Lower leg skin (tissue), 3 donors: ENCODE results near the gene PIERCE2.

Source experiments
- POLR2A ChIP-seq, 2 donors: fragments of 450-650 bp; IDR thresholded peaks; one replicate each; pipeline ENCODE4 v1.6.1; 2016 to 2017; ENCODE audit warnings: antibody characterized with exemption in 2 of 2, mild to moderate bottlenecking in 1 of 2, moderate library complexity in 1 of 2
- TF ChIP-seq, protein P1 (sequence below), 3 donors: fragments of 450-650 bp; IDR thresholded peaks; one replicate each; pipeline ENCODE4 v1.5.1; 2016; ENCODE audit warnings: antibody characterized with exemption in 3 of 3, mild to moderate bottlenecking in 3 of 3, moderate library complexity in 2 of 3

DNA sequence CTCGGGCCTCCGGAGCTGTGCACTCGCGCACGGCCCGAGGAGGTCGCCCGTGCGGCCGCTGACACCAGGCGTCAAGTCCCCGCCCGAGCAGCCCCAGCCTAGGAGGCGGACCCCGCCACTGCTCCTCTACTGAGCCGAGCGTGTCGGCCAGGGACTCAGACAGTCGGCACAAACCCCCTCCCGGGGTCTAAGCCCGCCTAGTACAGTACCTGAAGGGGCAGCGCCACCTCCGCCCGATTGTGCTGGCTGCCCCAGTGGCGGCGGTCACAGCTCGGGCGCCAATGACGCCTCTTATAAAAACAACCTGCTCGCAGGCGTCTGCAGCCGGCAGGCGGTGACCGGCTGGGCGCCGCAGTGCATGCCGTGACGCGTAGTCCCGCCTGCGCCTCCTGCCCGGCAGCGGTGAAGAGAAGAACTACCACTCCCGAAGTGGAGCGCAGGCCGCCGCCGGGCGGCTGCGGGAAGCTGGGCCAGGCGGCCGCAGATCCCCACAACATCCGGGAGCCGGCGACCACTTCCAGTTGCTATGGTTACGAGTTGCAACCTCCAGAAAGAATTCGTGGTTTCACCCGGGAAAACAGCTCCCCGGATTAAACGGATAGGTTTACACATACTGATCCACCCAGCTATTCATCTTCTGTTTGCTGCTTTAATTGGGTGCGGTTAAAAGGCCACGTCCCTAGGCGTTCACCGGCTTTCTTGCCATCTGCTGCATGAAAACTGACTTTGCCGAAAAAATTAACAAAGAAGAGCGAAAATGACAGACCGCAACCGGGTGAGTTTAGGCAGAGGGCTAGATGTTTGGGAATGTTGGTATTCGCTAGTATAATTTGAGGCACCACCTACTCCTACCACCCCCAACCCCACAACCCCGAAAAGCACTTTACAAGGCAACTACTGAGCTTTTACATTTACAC, at the start of gene PIERCE2, which contains the start of gene CCPG1:
- TF ChIP-seq, protein P1, sequence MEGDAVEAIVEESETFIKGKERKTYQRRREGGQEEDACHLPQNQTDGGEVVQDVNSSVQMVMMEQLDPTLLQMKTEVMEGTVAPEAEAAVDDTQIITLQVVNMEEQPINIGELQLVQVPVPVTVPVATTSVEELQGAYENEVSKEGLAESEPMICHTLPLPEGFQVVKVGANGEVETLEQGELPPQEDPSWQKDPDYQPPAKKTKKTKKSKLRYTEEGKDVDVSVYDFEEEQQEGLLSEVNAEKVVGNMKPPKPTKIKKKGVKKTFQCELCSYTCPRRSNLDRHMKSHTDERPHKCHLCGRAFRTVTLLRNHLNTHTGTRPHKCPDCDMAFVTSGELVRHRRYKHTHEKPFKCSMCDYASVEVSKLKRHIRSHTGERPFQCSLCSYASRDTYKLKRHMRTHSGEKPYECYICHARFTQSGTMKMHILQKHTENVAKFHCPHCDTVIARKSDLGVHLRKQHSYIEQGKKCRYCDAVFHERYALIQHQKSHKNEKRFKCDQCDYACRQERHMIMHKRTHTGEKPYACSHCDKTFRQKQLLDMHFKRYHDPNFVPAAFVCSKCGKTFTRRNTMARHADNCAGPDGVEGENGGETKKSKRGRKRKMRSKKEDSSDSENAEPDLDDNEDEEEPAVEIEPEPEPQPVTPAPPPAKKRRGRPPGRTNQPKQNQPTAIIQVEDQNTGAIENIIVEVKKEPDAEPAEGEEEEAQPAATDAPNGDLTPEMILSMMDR (IDR thresholded peaks at IDR 0.05): peak in 1 of 3 donors; percentile 89
- TF ChIP-seq POLR2A (IDR thresholded peaks at IDR 0.05): no peak
